ENCODE results near the gene KCNAB2. TPM values are rescaled to one million over a fixed set of nuclear protein-coding genes. Genes with fewer than 3 reads are reported as not detected.

The KCNAB2 gene
- total RNA-seq, 2 experiments from 2014 or later = 192 to 200 TPM

Other genes starting within 250 kb of the KCNAB2 start
- 10 to 100 TPM; 14.2 to 15.7 TPM for gene NPHP4, start 53.5 kb upstream of the KCNAB2 start, total RNA-seq
- under 1 TPM; 0.57 to 0.78 TPM for gene CHD5, start 134.4 kb downstream of the KCNAB2 start, total RNA-seq
- 100 to 1,000 TPM; 399 to 441 TPM for gene RPL22, start 153.7 kb downstream of the KCNAB2 start, total RNA-seq
- gene RNF207, start 160.2 kb downstream of the KCNAB2 start, total RNA-seq = 10 to 100 TPM; 12.1 to 16.4 TPM
- 10 to 100 TPM; 74.7 to 81.5 TPM for gene ICMT, start 190.1 kb downstream of the KCNAB2 start, total RNA-seq
- not detected for gene HES3, start 198.3 kb downstream of the KCNAB2 start, total RNA-seq
- gene GPR153, start 215.2 kb downstream of the KCNAB2 start, total RNA-seq = under 1 TPM; 0.67 to 0.73 TPM

Measured in activated CD8-positive, alpha-beta memory T cell treated with anti-CD3 and anti-CD28 coated beads for 36 hours (primary cell).